CD4-positive, alpha-beta T cell treated with Interleukin-15 for 4 hours (primary cell): ENCODE results near the gene EPN2.

Source experiments
- DNase-seq: peaks from one replicate; pipeline ENCODE4 v3.0.0-alpha.2; 2020; ENCODE audit warnings: low spot score

Gene EPN2

DNA sequence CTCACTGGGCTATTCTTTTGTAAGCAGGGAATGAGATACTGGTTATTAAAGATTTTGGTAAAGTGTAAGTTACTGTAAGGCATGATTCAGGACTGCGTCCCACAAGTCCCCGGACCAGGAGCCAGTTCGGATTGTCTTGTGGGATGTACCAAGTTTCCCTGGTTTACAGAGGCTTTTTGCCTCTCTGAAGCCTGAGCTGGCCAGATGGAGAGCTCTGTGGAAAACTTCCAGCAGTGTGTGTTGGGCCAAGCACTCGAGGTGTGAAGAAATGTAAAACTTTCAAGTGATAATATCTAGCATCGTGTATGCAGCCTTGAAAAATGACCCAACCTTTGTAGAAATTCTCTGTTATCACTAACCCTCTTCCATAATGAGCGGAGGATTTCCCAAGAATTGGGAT is 2.4 kb downstream of the EPN2 start:
- no peak for DNase-seq

DNA sequence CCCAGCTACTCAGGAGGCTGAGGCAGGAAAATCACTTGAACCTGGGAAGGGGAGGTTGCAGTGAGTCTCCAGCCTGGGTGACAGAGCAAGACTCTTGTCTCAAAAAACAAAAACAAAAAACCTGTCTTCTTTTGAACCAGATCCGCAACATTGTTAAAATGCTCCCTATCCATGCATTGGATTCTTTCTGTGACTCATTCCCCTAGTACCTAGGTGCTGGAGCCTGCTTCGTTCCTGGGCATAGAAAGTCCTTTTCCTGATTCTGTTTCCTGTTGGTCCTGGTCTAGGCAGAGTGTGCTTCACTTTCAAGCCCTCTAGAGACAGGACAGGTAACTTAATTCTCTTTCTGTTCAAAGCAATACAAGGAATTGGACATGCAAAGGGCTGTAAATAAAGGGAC is 5.2 kb downstream of the EPN2 start:
- DNase-seq, result no peak

DNA sequence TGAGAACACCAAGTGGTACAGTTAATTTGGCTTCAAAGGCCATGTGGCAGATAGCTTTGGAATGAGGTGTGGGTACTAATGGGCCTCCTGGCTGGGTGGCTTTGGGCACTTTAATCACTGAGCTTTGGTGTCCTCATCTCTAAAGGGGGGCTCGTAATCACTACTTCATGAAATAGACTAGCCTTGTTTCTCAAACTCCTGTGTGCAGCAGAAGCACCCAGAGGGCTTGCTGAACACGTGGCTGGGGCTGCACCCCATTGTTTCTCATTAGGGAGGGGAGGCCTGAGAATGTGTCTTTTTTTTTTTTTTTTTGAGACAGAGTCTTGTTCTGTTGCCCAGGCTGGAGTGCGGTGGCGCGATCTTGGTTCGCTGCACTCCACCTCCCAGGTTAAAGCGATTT is 5.8 kb downstream of the EPN2 start:
- no peak for DNase-seq

DNA sequence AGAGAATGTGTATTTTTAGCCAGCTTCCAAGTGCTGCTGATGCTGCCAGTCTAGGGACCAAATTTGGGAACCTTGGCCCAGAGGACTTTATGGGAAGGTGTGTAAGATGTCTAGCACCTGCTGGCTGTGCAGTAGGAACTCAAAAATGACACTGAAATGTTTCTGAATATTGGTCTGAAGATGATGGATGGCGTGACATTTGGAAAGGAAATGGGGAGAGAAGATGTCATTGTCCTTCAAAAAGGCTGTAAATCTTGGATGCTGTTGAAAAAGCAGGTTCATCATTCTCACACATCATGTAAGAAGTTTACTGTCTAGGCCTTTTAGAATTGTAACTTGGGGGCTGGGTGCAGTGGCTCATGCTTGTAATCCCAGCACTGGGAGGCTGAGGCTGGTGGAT is 6.7 kb downstream of the EPN2 start:
- no peak for DNase-seq

DNA sequence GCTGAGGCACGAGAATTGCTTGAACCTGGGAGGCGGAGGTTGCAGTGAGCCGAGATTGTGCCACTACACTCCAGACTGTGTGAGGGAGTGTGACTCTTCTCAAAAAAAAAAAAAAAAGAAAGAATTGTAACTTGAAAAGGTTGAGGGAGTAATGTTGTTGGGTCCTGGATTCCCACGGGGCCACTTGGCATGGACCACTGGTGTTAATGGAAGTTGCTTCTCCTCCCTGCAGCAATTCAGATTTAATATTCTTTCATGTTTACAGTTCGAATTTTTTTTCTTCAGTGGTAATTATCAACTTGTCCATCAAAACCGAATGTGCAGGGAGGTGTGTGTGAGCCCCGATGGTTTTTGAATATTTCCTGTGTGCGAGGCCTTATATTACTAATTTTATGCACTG is 7.2 kb downstream of the EPN2 start:
- DNase-seq, result no peak

DNA sequence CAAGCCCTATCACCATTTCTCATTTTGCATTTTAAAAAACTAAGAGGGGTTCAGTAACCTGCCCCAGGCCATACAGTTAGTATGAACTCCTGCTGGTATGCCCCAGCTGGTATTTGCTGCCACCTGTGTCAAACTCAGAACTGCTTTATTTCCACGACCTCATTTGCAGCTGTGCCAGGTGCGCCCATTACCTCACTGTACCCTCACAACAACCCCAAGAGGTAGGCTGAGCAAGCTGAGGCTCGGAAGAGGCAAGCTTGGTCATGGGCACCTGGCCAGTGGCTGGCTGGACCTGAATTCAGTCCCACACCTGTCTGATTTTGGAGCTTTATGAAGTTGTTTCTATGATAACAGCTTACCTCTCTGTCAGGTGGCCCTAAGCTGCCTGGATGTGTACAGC is 7.6 kb downstream of the EPN2 start:
- DNase-seq, result no peak

DNA sequence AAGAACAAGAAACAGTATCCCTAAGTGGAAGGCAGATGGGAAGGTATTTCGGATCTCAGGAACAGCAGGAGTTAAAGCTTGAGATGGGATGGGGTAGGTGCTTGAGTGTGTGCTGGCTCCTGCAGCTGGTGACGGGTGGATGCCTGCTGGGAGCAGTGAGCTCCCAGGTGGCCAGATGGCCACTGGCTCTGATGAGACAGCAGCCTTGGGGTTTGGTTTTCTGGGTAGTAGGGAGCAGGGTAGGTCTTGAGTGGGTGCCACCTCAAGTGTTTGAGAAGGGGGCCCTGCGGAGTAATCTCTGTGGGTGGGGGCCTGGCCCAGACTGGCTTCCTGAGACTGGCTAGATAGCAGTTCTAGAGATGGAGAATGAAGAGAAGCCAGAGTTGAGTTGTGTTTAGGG is 10.3 kb downstream of the EPN2 start:
- no peak for DNase-seq

DNA sequence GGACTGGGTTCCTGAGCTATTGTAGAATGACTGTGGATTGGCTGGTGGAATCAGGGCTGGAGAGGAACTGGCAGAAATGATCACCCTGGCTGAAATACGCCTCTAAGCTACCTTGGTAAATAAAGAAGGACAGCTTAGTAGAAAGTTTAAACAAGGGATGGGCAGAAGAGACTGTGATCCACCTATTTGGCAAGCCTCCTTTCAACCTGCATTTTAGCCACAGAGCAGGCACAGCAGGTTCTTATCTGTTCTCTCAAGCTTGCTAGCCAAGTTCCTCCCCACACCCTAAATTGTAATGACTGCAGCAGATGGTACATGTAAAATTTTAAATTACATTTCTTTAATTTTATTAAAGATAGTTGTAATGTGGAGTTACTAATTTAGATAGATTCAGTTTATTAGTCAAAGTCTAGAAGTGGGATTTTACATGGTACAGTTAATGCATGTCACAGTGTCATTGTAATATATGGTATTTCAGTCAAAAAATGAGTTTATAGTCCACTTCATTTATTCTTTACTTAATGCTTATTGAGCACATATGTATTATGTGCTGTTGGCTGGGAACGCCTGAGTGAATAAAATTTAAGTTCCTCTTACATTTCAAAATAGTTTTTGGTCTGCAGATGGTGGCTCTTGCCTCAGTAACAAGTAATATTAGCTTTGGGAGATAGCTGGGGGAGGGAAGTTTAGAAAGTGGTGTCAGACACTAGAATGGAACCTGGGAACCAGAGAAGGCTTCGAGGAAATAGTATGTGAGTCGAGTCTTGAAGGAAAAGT is 11.2 kb downstream of the EPN2 start:
- DNase-seq, result no peak

DNA sequence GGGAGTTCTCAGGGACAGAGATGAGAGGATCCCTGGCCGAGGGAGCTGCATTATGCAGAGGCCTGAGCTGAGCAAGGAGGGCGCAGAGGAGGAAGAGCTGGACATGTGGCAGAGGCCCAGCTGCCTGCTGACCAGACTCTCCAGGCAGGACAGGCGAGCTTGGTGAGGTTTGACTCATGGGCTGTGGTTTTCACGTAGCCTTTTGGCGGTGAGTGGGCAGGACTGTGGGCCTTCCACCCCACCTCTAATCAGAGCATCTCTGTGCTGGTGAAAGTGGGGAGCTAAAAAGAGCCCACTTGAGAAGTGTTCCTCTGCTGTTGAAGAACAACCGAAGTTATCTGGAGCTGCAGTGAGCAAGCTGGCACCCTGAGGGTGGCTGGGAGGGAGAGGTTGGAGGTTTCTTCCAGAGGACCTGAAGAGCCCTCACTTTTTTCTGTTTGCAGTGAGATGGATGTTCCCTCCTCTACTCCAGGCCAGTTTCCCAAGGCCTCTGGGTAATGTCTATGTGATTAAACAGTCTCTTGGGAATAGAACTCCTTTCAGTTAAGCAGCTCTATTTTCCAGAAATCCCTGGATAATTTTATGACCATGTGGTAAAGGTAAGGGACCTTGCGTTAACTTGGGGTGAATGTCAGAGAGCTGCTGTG is 11.9 kb downstream of the EPN2 start:
- DNase-seq, result no peak

DNA sequence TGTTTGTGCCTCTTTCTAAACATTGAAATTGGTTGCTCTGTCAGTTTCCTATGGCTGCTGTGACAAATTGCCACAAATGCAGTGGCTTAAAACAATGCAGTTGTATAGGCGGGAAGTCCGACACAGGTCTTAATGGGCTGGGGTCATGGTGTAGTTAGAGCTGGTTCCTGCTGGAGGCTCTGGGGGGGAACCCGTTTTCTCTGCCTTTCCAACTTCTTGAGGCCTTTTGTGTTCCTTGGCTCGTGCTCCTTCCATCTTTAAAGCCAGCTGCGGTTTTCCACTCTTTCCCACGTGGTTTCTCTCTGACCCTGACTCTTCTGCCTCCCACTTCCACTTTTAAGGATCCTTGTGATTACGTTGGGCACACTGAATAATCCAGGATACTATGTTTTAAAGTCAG is 12.5 kb downstream of the EPN2 start:
- no peak for DNase-seq

DNA sequence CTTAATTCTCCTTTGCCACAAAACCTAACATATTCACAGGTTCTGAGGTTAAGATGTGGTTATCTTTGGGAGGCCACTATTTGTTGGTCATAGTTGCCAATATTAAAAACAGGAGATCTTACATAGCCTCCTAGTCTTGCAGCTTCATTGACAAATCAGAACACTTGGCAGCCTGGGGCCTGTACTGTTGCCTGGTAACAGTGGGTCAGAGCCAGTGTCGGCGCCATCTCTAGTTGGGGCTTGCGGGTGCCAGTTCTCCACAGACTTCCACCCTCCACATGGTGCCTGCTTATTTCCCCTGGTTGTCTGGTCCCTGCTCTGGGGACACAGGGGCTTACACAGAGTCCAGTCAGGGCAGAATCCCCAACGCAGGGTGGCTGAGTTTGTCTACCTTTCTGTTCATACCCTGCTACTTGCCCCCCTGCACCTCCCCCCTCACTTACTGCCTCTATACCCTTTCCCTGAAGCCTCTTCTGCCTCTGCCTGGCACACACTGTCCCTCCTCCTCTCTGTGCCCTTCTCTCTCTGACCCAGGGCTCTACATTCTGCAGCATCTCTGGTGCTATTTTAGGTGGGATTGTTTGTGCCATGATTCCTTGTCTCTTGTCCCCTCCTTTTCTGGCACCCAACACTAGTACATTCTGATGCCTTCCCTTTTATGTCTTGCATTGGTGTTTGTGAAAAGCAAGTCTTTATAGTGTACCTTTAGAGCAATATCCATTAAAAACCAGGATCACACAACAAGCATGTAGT is 13.4 kb downstream of the EPN2 start:
- no peak for DNase-seq

DNA sequence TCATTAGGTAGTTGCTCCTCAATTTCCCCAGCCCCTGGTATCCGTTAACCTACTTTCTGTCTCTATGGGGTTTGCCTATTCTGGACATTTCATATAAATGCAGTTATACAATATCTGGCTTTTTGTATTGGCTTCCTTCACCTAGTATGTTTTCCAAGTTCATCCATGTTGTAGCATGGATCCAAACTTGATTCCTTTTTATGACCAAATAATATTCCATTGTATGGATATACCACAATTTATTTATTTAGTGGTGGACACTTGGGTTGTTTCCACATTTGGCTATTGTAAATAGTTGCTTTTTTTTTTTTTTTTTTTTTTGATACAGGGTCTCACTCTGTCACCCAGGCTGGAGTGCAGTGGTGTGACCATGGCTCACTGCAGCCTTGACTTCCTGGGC is 15.9 kb downstream of the EPN2 start:
- no peak for DNase-seq

DNA sequence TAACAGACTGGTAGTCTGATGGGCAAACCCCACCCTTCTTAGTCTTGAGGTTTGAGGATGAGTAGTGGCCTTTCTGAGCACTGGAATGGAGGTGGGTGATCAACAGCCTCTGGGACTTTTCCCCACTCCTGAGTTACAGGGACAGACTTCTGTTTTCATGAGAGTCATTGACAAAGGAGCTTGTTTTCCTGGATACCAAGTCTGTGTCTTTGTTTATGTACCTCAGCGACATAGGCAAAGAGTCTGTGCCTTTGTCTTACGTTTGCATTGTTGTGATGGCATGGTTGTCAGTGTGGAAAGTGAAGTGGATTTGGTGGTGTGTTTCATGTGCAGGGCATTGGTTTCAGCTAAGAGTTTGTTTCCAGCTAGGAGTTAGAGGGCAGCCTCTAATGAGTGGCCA is 17.5 kb downstream of the EPN2 start:
- no peak for DNase-seq

DNA sequence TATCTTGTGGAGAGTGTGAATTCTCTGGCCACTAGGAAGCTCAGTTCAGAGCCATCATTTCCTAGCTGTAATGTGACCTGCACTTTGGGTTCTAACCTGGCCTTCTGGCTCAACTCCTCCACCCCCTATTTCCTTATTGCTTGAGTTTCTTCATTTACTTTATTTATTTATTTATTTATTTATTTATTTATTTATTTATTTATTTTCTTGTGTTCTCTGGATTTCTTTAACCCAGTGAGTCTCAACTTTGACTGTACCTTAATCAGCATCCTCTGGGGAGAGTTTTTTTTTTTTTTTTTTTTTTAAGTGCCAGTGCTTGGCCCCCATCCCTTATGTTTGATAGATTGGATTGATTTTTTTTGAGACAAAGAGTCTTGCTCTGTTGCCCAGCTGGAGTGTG is 18.1 kb downstream of the EPN2 start:
- DNase-seq, result no peak

DNA sequence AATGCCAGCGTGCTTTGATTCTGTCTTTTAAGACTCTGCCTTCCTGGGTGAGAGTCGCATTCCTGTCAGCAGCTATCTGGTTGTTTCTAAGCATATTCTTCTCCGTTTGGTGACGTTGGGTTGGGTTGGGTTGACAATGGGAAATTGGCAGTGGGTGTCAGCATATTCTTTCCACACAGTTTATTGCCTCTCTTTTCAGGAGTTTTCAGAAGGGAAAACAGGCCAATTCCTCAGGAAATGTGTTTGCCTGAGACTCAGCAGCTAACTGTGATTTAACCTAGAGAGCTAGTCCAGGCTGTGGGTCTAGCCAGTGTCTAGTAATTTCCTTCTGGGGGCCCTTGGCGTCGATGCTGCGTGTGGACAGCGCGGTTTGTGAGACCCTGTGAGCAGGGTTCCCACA is 21.2 kb downstream of the EPN2 start:
- DNase-seq, result no peak

DNA sequence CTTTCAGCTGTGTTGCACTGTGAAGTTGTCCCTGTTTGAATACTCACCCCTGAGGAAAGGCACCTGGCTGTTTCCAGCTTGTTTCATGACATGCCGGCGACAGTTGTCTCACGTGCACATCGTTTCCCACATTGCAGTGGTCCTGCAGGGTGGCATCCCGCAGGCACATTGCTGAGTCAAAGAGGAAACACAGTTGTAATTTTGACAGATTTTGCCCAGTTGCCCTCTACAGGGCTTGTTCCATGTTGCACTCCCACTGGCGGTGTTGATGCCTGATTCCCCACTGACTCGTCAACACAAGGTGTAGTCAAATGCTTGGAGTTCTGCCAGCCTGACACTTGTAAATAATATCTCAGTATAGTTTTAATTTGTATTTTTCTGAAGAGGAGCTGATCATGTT is 23.8 kb downstream of the EPN2 start:
- DNase-seq, result no peak

DNA sequence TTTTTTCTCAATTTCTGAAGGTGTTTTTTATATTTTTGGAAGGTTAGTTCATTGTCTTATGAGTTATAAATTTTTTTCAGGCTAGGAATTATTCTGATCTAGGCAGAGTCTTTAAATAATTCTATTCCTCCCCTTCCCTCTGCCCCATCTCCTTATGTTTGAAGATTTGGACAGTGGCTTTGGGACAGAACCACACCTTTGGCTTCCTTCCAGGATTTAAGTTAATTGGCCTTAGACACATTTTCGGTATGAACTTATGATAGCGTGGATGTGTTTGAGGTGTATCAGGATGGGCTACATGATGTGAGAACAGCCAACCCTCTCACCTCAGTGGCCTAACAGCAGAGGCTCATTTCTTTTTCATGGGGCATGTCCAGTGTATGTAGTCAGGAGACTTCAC is 24.3 kb downstream of the EPN2 start:
- DNase-seq, result no peak

DNA sequence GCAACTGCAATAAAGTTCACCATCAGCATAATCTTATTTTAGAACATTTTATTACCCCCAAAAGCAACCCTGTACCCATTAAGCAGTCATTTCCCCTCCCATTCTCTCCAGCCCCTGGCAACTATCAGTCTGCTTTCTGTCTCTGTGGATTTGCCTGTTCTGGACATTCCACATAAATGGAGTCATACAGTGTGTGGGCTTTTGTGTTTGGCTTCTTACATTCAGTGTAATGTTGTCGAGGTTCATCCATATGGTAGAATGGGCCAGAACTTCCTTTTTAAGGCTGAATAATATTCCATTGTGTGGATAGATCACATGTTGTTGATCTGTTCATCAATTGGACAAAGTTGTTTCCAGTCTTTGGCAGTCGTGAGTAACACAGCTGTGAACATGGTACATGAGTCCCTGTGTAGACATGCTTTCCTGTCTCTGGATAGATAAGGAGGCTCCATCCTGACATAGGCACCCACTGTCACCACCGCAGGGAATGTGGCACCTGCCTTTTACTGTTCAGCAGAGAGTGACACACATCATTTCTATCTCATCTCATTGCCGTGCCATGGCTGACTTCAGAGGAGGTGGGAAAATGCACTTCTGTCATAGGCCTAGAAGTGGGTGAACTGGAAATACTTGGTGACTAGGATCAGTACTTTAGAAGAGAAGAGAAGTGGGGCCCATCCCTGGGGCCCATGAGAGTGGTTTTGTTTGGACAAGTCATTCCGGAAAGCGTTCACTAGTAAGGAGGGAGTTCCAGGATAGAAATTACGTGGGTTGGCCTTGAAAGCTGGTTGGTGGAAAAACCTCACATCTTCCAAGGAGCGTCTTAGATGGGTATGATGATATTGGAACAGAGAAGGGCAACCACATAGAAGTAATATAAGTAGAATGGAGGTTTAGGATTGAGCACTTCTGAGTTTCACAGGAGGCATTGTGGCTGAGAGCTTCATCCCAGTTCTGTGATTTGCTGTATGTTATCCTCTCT is 25.8 kb downstream of the EPN2 start:
- no peak for DNase-seq

DNA sequence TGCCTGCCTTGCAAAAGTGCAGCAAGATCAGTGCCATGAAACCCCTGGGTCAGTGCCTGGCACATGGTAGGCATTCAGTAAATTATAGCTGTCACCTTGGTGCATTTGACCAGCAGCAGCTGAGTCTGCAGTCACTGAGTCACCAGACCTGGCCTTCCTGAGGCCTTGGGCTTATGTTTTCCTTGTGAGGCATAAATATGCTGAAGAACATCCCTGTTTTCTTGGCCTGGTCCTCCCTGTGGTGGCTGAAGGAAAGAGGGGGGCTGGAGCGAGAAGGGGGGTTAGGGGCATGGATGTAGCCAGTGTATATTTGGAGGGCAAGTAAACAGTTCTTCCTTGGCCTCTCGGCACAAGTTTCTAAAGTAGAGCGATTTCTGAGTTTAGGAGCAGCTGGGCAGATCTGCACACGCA is 26.5 kb downstream of the EPN2 start:
- no peak for DNase-seq

DNA sequence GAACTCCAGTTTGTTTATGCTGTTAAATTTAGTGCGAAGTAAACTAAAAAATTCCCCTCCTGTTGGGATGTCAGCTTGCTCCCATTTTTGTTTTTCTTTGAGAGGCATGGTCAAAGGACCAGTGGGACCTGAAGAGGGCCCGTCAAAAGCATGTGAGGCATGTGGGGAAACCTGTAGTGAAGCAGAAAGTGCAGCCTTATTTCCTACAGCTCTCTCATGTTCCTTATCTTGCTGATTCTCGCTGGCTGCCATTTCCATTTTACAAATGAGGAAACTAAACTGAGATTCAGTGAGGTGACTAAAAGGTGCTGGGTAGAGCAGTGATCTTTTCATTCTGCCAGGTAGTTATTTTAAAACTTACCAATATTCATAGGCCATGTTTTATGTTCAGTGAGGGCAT is 27.1 kb downstream of the EPN2 start:
- no peak for DNase-seq

DNA sequence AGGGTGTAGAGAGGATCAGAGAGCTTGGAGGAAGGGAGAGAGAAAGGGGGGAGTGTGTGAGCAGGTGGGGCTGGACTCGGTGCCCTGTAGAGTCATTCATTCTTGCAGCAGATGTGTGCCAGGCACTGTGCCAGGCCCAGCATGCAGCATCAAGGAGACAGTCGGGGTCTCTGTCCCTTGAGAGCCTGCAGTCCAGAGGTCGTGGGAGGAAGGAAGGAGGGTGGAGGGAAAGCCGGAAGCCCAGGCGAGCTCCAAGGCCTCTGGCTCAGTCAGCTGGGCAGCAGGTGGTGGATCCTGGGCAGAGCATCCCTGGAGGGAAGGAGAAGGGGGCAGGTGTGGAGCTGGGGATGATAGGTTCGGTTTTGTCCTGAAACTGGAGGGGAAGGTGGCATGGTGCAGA is 27.5 kb downstream of the EPN2 start:
- no peak for DNase-seq

DNA sequence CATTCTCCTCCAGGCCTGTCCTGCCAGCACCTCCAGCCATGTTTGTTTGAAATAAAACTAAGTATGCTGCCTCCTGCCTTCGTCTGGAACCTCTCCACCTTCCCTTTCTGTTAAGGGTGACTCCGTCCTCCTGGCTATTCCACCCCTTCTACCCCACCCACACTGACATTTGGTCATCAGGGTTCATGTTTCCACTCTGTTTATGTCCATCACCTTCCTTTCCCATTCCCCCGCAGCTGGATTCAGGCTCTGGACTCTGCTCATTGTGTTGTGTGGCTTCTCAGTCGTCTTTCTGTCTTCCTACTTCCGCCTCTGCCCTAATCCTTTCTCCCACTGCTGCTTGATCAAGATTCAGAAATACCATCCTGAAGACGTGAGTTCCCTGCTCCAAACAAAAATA is 28.6 kb downstream of the EPN2 start:
- no peak for DNase-seq
